ENCODE results near the gene LYSMD4. TPM values are rescaled to one million over a fixed set of nuclear protein-coding genes. Genes with fewer than 3 reads are reported as not detected.

Gene LYSMD4
- total and polyA plus RNA-seq, 2 of the 8 experiments (the other 6 are each of a cell fraction or from before 2014, with no cell fraction given), result 7.5 to 17.5 TPM

- H3K4ac ChIP-seq (replicated peaks; ENCODE audit: insufficient read length, low read depth, low read length), result no peak overlapping the region
- no peak overlapping the region for H2BK20ac ChIP-seq (ENCODE audit: low read length)
- no peak for DNase-seq (ENCODE audit: low read depth in 1 of 2, low spot score in 2 of 2)
- H3K4me2 ChIP-seq (ENCODE audit: insufficient read depth in 1 of 2, low read depth in 2 of 2, low read length in 2 of 2), result no peak overlapping the region
- no peak overlapping the region for H3K4me3 ChIP-seq (ENCODE audit: extremely low read depth in 1 of 4, insufficient read depth in 2 of 4, low read depth in 3 of 4, low read length in 4 of 4)
- H4K91ac ChIP-seq (replicated peaks; ENCODE audit: insufficient read length, low read length), result no peak overlapping the region
- no peak overlapping the region for H4K5ac ChIP-seq (ENCODE audit: insufficient read length, low read depth, low read length)
- H3K27ac ChIP-seq (ENCODE audit: low read depth, low read length), result no peak overlapping the region
- no peak overlapping the region for H3K9ac ChIP-seq (replicated peaks in 1 of 4; ENCODE audit: extremely low read depth in 1 of 4, low read depth in 3 of 4, low read length in 3 of 4)
- H2BK15ac ChIP-seq (ENCODE audit: low read length), result no peak overlapping the region
- H3K36me3 ChIP-seq (ENCODE audit: control insufficient read depth in 2 of 4, insufficient read depth in 4 of 4, low read length in 3 of 4), result peaks cover 0 to 5% (median 0%) of the 10 kb centered on the region in 4 experiments; a peak in 2 of 8 replicates
- no peak for FAIRE-seq
- H3K23ac ChIP-seq (ENCODE audit: insufficient read length), result no peak overlapping the region
- no peak overlapping the region for H3K18ac ChIP-seq (ENCODE audit: extremely low read depth, low read length)
- peaks cover 0 to 4% of the 10 kb centered on the region in 2 experiments; a peak in 1 of 4 replicates for H3K9me3 ChIP-seq (ENCODE audit: insufficient read depth in 2 of 2, low read depth in 1 of 2, low read length in 1 of 2)
- H3K79me1 ChIP-seq (ENCODE audit: low read depth, low read length), result no peaks in the 10 kb centered on the region
- CTCF ChIA-PET (ENCODE audit: partially characterized antibody), result interaction anchor here (0.7 kb wide), 1 partner anchor 16 kb away, joined by 3 read pairs; no protein-coding TSS in a partner anchor
- no peak overlapping the region for H3K14ac ChIP-seq (ENCODE audit: insufficient read length)
- no peak overlapping the region for H2AK5ac ChIP-seq (ENCODE audit: low read depth, low read length)
- H2BK120ac ChIP-seq (replicated peaks; ENCODE audit: low read depth, low read length), result no peak overlapping the region
- peaks cover 0 to 1% (median 0%) of the 10 kb centered on the region in 4 experiments; a peak in 1 of 7 replicates for H3K27me3 ChIP-seq (replicated peaks in 1 of 4; ENCODE audit: control insufficient read depth in 3 of 4, extremely low read depth in 1 of 4, insufficient read depth in 3 of 4, low read length in 3 of 4)
- no peaks in the 10 kb centered on the region for H3K4me1 ChIP-seq (replicated peaks in 1 of 4; ENCODE audit: control insufficient read depth in 3 of 4, insufficient read depth in 4 of 4, low read length in 3 of 4)
- POLR2A ChIA-PET (ENCODE audit: partially characterized antibody), result interaction anchor here (0.5 kb wide), 1 partner anchor 227 kb away, joined by 3 read pairs; no protein-coding TSS in a partner anchor
- 94% methylated on average over 1 of the region's 1 CpG; no CpG with 5 or more reads in 1 of the 2 experiments for WGBS, 2 experiments (ENCODE audit: extremely low coverage in 1 of 2, insufficient coverage in 1 of 2, insufficient read length in 1 of 2, insufficient replicate concordance in 2 of 2, low coverage in 1 of 2, low lambda C conversion rate in 2 of 2, missing lambda C conversion rate in 1 of 2)
- H4K8ac ChIP-seq (ENCODE audit: extremely low read depth, insufficient read depth, low read length), result no peak overlapping the region
- H3K56ac ChIP-seq (replicated peaks; ENCODE audit: insufficient read length, low read depth, low read length), result no peak overlapping the region
- H2AFZ ChIP-seq (ENCODE audit: low read length), result no peak overlapping the region
- H3K23me2 ChIP-seq (ENCODE audit: low read depth, low read length), result no peaks in the 10 kb centered on the region
- H4K20me1 ChIP-seq (replicated peaks in 1 of 2; ENCODE audit: control insufficient read depth in 1 of 2, insufficient read depth in 2 of 2, low read length in 2 of 2), result no peaks in the 10 kb centered on the region
- H3K79me2 ChIP-seq (ENCODE audit: control insufficient read depth in 1 of 2, insufficient read depth in 2 of 2, low read length in 2 of 2), result no peaks in the 10 kb centered on the region
- no peak overlapping the region for H2BK5ac ChIP-seq (ENCODE audit: low read depth, low read length)
- H2BK12ac ChIP-seq (ENCODE audit: low read depth, low read length), result no peak overlapping the region
- no peak for TF ChIP-seq TAF7 (optimal IDR thresholded peaks at IDR 0.05; ENCODE audit: borderline replicate concordance, low read depth, low read length)
- no peak for TF ChIP-seq ATF3 (IDR thresholded peaks at IDR 0.05; ENCODE audit: insufficient read depth, low read depth, low read length)
Measured at GRCh38 chr15:99686290-99686689, 46.9 kb downstream of the LYSMD4 start.

All from H1 (cell line).